ENCODE measurements around the gene NIPBL.

Gene NIPBL

GRCh38 chr5:37064442-37064841 is 187.9 kb downstream of the NIPBL start:
- H3K79me2 ChIP-seq (ENCODE audit: insufficient read depth, low read length), result no peaks in the 10 kb centered on the region
- H3K9me3 ChIP-seq (ENCODE audit: insufficient read depth, low read length), result no peaks in the 10 kb centered on the region
- H3K4me3 ChIP-seq (ENCODE audit: insufficient read depth, low read length, poor library complexity, severe bottlenecking), result no peak overlapping the region
- no peak overlapping the region for H3K27ac ChIP-seq (ENCODE audit: low read depth, low read length)
- peaks cover 25% of the 10 kb centered on the region; the same call in 1 of the 2 replicates for H3K36me3 ChIP-seq (ENCODE audit: low read length)
- no peaks in the 10 kb centered on the region; the same call in 1 of the 2 replicates for H3F3A ChIP-seq (ENCODE audit: insufficient read depth)
- no peaks in the 10 kb centered on the region for H3K27me3 ChIP-seq (ENCODE audit: low read length)
- H2AFZ ChIP-seq (ENCODE audit: low read depth, low read length, severe bottlenecking), result no peak overlapping the region
- H3K9me2 ChIP-seq (replicated peaks; ENCODE audit: insufficient read depth, low read length), result no peaks in the 10 kb centered on the region
- no peak for TF ChIP-seq EZH2phosphoT487 (conservative IDR thresholded peaks at IDR 0.05; ENCODE audit: low read length)
- TF ChIP-seq CTCF (IDR thresholded peaks at IDR 0.05; ENCODE audit: insufficient read depth, low read length, poor library complexity, severe bottlenecking), result no peak
- H3K4me2 ChIP-seq (ENCODE audit: low read depth, low read length, poor library complexity, severe bottlenecking), result no peak overlapping the region
- H4K20me1 ChIP-seq (ENCODE audit: low read depth, low read length), result no peaks in the 10 kb centered on the region
- H3K9ac ChIP-seq (ENCODE audit: low read length), result no peak overlapping the region

- Histone ChIP-seq H3K27ac (ENCODE audit: low read depth, low read length) (no peak overlapping the region), H2AFZ (ENCODE audit: low read depth, low read length, severe bottlenecking) (no peak overlapping the region), H3F3A (ENCODE audit: insufficient read depth) (no peaks in the 10 kb centered on the region), H3K4me2 (ENCODE audit: low read depth, low read length, poor library complexity, severe bottlenecking) (no peak overlapping the region), H3K36me3 (ENCODE audit: low read length) (no peaks in the 10 kb centered on the region), H3K9me2 (replicated peaks; ENCODE audit: insufficient read depth, low read length) (no peaks in the 10 kb centered on the region), H3K4me3 (ENCODE audit: insufficient read depth, low read length, poor library complexity, severe bottlenecking) (no peak overlapping the region), H4K20me1 (ENCODE audit: low read depth, low read length) (no peaks in the 10 kb centered on the region), H3K79me2 (ENCODE audit: insufficient read depth, low read length) (no peaks in the 10 kb centered on the region), H3K9me3 (ENCODE audit: insufficient read depth, low read length) (no peaks in the 10 kb centered on the region), H3K9ac (ENCODE audit: low read length) (no peak overlapping the region), H3K27me3 (ENCODE audit: low read length) (no peaks in the 10 kb centered on the region)
- TF ChIP-seq EZH2phosphoT487 (conservative IDR thresholded peaks at IDR 0.05; ENCODE audit: low read length) (no peak), CTCF (IDR thresholded peaks at IDR 0.05; ENCODE audit: insufficient read depth, low read length, poor library complexity, severe bottlenecking) (no peak)
These were observed 194.9 kb downstream of the NIPBL start for GRCh38 chr5:37071487-37071886.

GRCh38 chr5:37071901-37072581 is 195.5 kb downstream of the NIPBL start:
- H3K9me2 ChIP-seq (replicated peaks; ENCODE audit: insufficient read depth, low read length), result no peaks in the 10 kb centered on the region
- no peak overlapping the region for H3K9ac ChIP-seq (ENCODE audit: low read length)
- no peak overlapping the region for H3K4me3 ChIP-seq (ENCODE audit: insufficient read depth, low read length, poor library complexity, severe bottlenecking)
- H3K27me3 ChIP-seq (ENCODE audit: low read length), result no peaks in the 10 kb centered on the region
- no peak overlapping the region for H3K27ac ChIP-seq (ENCODE audit: low read depth, low read length)
- H3K79me2 ChIP-seq (ENCODE audit: insufficient read depth, low read length), result no peaks in the 10 kb centered on the region
- no peaks in the 10 kb centered on the region for H3F3A ChIP-seq (ENCODE audit: insufficient read depth)
- no peak overlapping the region for H2AFZ ChIP-seq (ENCODE audit: low read depth, low read length, severe bottlenecking)
- no peak overlapping the region for H3K4me2 ChIP-seq (ENCODE audit: low read depth, low read length, poor library complexity, severe bottlenecking)
- H3K36me3 ChIP-seq (ENCODE audit: low read length), result no peaks in the 10 kb centered on the region
- H3K9me3 ChIP-seq (ENCODE audit: insufficient read depth, low read length), result no peaks in the 10 kb centered on the region
- TF ChIP-seq EZH2phosphoT487 (conservative IDR thresholded peaks at IDR 0.05; ENCODE audit: low read length) (no peak), CTCF (IDR thresholded peaks at IDR 0.05; ENCODE audit: insufficient read depth, low read length, poor library complexity, severe bottlenecking) (no peak)
- H4K20me1 ChIP-seq (ENCODE audit: low read depth, low read length), result no peaks in the 10 kb centered on the region

Measured in SU-DHL-6 (cell line).